Measurements from ENCODE around the gene ASB2. TPM values are rescaled to one million over a fixed set of nuclear protein-coding genes. Genes with fewer than 3 reads are reported as not detected.

The ASB2 gene
- total RNA-seq, 1 experiment from 2014 or later: not detected

DNA sequence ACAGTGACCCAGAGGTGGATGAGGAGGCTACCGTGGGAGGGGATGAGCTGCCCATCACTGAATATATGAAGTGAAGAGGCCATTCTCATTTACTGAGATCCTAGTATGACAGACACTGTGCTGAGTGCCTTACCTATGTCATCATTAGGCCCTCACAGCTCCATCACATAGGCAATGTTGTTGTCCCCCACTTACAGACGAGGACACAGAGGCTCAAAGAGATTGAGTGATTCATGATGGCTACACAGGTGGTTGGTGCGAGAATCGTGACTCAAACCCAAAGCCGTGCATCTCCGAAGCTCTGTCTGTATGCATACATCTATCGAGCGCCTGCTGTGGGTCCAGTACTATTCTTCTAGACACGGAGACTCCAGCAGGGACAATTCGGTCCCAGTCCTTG, 14.8 kb upstream of the ASB2 start:
- ATAC-seq (no peak), DNase-seq (ENCODE audit: low read depth, low spot score) (no peak)
- Histone ChIP-seq H3K27ac (ENCODE audit: low read depth, low read length) (no peak overlapping the region), H3K4me2 (ENCODE audit: low read length) (no peak overlapping the region), H3K9ac (ENCODE audit: low read length) (no peak overlapping the region), H3K9me2 (ENCODE audit: insufficient read depth) (no peaks in the 10 kb centered on the region), H3K4me1 (ENCODE audit: control insufficient read depth in 1 of 2, insufficient read depth in 2 of 2, low read length in 2 of 2) (peaks cover 13 to 26% of the 10 kb centered on the region in 2 experiments; a peak in 3 of 4 replicates), H2AFZ (ENCODE audit: low read depth, low read length, poor library complexity, severe bottlenecking) (no peak overlapping the region), H3K9me3 (ENCODE audit: control insufficient read depth in 1 of 2, insufficient read depth in 1 of 2, low read depth in 1 of 2, low read length in 2 of 2) (no peaks in the 10 kb centered on the region), H4K20me1 (ENCODE audit: insufficient read depth) (no peaks in the 10 kb centered on the region), H3K36me3 (ENCODE audit: control insufficient read depth in 1 of 2, insufficient read depth in 2 of 2, low read length in 2 of 2) (no peaks in the 10 kb centered on the region), H3K79me2 (ENCODE audit: insufficient read depth, low read length) (no peaks in the 10 kb centered on the region), H3K4me3 (replicated peaks in 1 of 2; ENCODE audit: low read depth in 1 of 2, low read length in 2 of 2) (no peak overlapping the region), H3K27me3 (ENCODE audit: insufficient read depth, low read length) (no peaks in the 10 kb centered on the region)
- POLR2A ChIA-PET: no interaction called here
- RAD21 ChIA-PET (ENCODE audit: low non-redundant PET in 1 of 2, low total read pairs in 2 of 2, uncharacterized antibody in 2 of 2, unreplicated experiment in 2 of 2): no interaction called here
- CTCF ChIA-PET: interaction anchor here (0.8 to 2.2 kb wide), 4 partner anchors 10 to 53 kb away, joined by 3 to 6 read pairs (median 4); no protein-coding TSS in a partner anchor
- no TSS peak for BruUV-seq (replicated peaks)
- intact Hi-C loops (cut with micrococcal nuclease): no loop called here
- no peak for TF ChIP-seq CTCF (IDR thresholded peaks at IDR 0.05 in 2 of 3, conservative IDR thresholded peaks at IDR 0.05 in 1 of 3; ENCODE audit: borderline replicate concordance in 1 of 3, insufficient read depth in 1 of 3, low read depth in 2 of 3, low read length in 2 of 3)
- TF ChIP-seq ZNF274 (IDR thresholded peaks at IDR 0.05; ENCODE audit: low read depth, low read length): no peak
- TF ChIP-seq ELF1 (IDR thresholded peaks at IDR 0.05; ENCODE audit: borderline replicate concordance, low read depth): no peak
- TF ChIP-seq TCF7L2 (IDR thresholded peaks at IDR 0.05; ENCODE audit: borderline replicate concordance, extremely low read depth, insufficient read depth, insufficient read length): no peak
- TF ChIP-seq RAD21 (IDR thresholded peaks at IDR 0.05; ENCODE audit: low read depth): no peak
- no peak for TF ChIP-seq EZH2 (IDR thresholded peaks at IDR 0.05)
- no peak for TF ChIP-seq MAX (IDR thresholded peaks at IDR 0.05)
- no peak for TF ChIP-seq ZFX (IDR thresholded peaks at IDR 0.05)
- TF ChIP-seq, protein P1, sequence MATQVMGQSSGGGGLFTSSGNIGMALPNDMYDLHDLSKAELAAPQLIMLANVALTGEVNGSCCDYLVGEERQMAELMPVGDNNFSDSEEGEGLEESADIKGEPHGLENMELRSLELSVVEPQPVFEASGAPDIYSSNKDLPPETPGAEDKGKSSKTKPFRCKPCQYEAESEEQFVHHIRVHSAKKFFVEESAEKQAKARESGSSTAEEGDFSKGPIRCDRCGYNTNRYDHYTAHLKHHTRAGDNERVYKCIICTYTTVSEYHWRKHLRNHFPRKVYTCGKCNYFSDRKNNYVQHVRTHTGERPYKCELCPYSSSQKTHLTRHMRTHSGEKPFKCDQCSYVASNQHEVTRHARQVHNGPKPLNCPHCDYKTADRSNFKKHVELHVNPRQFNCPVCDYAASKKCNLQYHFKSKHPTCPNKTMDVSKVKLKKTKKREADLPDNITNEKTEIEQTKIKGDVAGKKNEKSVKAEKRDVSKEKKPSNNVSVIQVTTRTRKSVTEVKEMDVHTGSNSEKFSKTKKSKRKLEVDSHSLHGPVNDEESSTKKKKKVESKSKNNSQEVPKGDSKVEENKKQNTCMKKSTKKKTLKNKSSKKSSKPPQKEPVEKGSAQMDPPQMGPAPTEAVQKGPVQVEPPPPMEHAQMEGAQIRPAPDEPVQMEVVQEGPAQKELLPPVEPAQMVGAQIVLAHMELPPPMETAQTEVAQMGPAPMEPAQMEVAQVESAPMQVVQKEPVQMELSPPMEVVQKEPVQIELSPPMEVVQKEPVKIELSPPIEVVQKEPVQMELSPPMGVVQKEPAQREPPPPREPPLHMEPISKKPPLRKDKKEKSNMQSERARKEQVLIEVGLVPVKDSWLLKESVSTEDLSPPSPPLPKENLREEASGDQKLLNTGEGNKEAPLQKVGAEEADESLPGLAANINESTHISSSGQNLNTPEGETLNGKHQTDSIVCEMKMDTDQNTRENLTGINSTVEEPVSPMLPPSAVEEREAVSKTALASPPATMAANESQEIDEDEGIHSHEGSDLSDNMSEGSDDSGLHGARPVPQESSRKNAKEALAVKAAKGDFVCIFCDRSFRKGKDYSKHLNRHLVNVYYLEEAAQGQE (IDR thresholded peaks at IDR 0.05; ENCODE audit: low read depth): no peak
- no peak for TF ChIP-seq POLR2A (IDR thresholded peaks at IDR 0.05; ENCODE audit: borderline replicate concordance, extremely low read depth, insufficient read depth, insufficient read length)
- no peak for TF ChIP-seq SIN3A (IDR thresholded peaks at IDR 0.05; ENCODE audit: low read depth)
- TF ChIP-seq POLR2AphosphoS5 (IDR thresholded peaks at IDR 0.05; ENCODE audit: low read depth, low read length): no peak
- no peak for TF ChIP-seq FOSL1 (IDR thresholded peaks at IDR 0.05; ENCODE audit: low read depth)
- TF ChIP-seq ZBTB33 (IDR thresholded peaks at IDR 0.05; ENCODE audit: extremely low read depth, insufficient replicate concordance, low read length): no peak
- no peak for TF ChIP-seq CEBPB (IDR thresholded peaks at IDR 0.05; ENCODE audit: low read depth)
- no peak for TF ChIP-seq EGR1 (IDR thresholded peaks at IDR 0.05; ENCODE audit: low read depth)
- TF ChIP-seq JUND (IDR thresholded peaks at IDR 0.05): no peak
- TF ChIP-seq CBX3 (IDR thresholded peaks at IDR 0.05; ENCODE audit: low read depth): no peak
- TF ChIP-seq ATF3 (IDR thresholded peaks at IDR 0.05): no peak

Measured in HCT116 (cell line).